ENCODE data around the gene CCIN.
A peak's percentile ranks its signal among the peaks of the same experiment; 100 is the strongest.
"Not testable (repeated sequence)": the region's sequence is repeated elsewhere in the genome, so short reads cannot be mapped to it uniquely, and the experiment has no call there.

CCIN gene

DNA sequence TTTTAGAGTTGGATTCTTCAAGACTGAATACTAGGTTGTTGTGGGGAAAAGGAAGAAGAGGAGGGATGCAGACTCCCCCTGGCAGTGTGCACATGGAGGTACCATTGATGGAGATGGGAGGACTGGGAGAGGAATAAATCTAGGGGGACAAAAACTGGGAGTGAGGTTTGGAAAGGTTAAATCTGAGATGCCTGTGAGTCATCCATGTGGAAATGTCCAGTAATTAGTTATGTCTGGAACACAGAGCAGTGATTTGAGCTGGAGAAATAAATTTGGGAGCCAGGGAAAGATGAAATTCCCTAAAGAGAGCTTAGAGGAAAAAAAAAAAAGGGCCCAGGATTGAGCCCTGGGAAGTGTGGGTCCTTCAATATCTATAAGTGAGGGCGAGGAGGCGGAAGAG, 8.0 kb upstream of the CCIN start:
- FAIRE-seq = no peak

DNA sequence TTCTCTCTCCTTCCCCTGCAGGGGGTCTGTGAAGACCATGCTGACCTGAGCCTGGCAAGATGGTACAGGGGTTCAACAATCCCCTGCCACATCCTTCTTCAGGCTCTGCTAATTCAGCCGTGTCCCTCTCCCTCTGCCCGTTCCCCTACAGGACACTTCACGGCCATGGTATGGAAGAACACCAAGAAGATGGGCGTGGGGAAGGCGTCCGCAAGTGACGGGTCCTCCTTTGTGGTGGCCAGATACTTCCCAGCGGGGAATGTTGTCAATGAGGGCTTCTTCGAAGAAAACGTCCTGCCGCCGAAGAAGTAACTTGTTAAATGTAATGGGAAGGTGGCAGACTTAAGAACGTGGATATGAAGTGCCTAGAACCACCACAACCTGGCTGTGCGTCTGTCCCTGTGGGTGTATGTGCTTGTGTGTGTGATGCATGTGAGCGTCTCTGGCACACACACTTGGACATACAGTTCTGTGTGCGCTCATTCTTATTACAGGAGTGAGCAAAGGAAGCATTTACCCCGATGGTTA, 6.9 kb upstream of the CCIN start:
- no peak for FAIRE-seq

DNA sequence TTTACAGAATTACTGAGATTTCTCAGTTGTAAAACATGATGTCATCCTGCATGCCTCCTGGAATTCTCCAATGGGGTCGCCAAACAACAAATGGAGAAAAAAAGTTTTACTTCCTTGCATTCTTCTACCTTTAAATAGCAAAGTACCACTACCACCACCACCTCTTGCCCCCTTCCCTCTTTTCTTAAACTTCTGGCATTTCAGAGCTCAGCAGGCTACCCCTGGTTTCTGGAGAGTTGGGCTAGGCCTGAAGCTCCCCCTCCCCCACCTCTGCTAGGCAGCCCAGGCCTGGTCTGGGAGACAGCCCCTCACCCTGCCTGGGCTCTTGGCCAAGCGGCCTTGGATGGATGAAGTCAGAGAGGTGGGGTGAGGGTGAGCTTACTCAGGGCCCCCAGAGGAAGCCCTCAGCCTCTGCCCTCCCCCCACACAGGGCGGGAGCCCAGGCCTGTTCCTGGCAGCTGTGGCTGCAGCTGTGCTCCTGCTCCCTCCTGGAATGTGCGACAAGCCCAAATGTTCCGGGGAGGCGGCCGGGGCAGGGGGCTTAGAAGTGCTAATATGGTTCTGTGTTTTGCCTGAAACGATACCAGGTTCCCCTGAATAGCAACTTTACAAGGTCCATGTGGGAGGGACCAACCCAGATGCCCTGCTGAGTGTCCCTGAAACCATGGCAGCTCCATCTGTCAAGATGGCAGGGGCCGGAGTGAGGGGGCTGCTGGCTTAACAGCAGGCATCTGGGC, 6.0 kb upstream of the CCIN start:
- FAIRE-seq = no peak

DNA sequence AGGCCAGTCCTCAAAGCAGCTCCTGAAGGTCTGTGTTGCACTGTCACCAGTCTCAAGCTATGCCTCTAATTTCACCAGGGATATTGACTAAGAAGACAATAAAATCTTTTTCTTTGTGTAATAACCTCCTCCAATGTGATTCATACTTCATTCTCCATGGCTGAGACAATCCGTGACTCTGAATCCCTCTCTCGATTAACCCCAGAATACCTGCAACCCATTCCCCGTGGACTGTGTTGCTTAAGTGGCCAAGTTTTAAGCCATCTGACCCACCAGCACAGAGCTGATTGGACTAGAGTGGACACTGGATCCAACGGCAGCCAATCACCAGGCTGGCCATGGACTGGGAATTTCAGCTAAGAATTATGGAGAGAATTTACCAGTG, 5.4 kb upstream of the CCIN start:
- FAIRE-seq = no peak

DNA sequence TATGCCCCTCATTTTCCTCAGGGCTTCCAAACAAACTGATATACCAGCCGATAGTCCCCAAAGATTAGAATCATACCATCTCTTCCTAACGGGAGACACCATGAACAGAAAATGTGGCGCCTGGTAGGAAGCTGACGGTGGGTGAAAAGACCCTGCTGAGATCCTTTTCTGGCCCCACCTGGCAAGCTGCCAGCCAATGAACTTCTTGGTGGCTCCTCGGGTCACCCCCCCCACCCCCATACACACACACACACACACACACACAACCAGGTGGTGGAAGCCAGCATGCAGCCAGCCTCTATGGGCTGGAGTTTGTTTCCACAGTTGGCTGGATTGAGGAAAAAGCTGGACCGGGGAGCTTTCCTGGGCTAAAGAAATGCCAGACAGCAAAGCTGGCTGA, 4.8 kb upstream of the CCIN start:
- no peak for FAIRE-seq

DNA sequence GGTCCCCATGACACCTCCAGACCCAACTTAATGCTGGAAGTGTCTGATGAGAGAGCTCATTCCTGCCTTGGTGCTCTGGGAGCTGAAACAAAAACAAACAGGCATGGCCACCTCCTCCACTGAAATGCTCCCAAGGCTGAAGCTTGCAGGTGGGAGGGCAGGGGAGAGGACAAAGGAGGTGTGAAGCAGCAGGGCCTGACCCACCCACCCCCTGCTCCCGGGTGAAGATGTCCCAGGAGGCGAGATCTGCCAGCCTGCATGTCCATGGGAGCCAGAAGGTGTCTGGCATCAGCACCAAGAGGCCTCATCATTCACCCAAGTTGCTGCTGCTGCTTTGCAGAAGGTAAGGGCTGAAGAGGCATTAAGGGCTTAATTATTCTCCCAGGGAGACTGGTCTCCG, 4.2 kb upstream of the CCIN start:
- no peak for FAIRE-seq

DNA sequence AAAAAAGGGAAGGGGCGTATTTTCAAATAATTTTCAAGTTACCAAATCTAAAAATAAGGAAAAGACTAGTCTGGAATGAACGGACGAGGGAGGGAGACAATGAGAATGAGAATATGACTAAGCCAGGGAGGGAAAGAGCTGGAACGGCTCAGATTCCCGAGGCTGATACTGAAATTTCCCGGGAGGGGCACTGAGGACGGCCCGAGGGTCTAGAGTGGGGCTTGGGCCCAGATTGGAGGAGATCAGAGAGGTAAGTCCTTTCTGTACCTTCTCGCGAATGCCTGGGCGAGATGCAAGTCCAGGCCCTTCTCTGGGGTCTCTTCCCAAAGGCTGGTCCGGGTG, 3.4 kb upstream of the CCIN start:
- no peak for FAIRE-seq

DNA sequence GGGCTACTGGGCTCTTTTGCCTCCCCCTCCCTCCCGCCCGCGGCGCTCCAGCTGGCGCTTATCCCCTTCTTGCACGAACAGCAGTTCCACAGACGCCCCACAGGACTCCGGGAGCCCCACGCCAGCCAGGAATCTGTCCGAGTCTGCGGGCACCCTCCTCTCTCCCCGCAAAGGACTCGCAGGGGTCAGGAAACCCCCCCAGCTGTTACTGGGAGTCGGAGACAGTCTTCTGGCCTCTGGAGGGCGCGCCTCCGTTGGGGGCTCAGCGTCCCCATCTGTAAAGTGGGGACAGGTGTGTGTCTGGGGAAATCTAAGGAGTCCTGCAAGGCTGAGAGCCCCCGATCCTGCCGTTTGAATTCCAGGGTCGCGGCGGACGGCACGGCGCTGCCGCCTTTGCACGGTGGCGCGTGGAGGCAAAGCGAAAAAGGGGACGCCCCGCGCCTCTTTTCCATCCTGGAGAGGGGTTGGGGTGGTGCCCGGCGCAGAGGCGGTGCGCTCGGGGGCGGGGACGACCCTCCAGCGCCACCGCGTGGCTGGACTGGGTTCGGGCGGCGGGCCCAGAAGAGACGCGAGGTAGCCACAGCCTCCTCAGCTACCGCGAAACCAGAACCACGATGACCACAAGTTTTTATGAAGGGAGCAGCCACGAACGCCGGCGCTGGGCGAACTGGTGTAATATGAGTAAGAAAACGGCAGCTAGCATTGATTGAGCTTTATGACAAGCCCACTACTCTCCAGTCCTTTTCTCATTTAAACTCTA, 2.8 kb upstream of the CCIN start:
- FAIRE-seq = no peak

DNA sequence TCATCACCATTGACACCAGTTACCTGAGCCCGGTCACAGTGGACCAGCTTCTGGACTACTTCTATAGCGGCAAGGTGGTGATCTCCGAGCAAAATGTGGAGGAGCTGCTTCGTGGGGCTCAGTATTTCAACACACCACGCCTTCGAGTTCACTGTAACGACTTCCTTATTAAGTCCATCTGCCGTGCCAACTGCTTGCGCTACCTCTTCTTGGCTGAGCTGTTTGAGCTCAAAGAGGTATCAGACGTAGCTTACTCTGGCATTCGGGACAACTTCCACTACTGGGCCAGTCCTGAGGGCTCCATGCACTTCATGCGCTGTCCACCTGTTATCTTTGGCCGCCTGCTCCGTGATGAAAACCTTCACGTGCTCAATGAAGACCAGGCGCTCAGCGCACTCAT, 520 bp downstream of the CCIN start:
- no peak for FAIRE-seq

DNA sequence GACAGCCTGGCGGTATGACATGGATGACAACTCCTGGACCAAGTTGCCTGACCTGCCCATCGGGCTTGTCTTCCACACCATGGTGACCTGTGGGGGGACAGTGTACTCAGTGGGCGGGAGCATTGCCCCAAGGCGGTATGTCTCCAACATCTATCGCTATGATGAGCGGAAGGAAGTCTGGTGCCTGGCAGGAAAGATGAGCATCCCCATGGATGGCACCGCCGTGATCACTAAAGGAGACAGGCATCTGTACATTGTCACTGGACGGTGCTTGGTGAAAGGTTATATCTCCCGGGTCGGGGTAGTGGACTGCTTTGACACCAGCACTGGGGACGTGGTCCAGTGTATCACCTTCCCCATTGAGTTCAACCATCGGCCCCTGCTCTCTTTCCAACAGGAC, 1.3 kb downstream of the CCIN start:
- FAIRE-seq = no peak

DNA sequence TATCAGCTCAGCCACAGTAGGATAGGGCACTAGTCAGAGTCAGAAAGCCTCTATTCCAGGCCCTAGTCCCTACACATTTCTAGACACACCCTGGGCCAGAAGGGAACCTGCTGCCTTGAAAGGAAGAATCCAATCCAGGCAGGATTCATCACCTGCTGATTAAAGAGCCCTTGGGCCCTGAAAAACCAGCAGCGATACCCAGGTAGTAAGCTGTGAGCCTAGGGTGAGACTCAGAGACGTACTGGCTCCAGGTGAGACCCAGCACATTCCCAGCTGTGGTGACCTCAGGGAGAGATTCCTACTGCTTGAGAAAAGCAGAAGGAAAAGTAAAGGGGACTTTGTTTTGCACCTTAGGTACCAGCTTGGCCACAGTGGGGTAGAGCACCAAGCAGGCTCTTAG, 4.7 kb downstream of the CCIN start:
- no peak for FAIRE-seq

DNA sequence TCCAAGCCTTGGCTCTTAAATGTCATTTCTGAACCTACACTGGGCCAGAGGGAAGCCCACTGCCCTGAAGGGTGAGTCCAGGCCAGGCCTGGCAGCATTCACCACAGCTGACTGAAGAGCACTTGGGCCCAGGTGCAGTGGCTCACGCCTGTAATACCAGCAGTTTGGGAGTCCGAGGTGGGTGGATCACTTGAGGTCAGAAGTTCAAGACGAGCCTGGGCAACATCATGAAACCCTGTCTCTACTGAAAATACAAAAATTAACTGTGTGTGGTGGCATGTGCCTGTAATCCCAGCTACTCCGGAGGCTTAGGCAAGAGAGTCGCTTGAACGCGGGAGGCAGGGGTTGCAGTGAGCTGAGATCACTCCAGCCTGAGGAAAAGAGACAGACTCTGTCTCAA, 5.1 kb downstream of the CCIN start:
- no peak for FAIRE-seq

DNA sequence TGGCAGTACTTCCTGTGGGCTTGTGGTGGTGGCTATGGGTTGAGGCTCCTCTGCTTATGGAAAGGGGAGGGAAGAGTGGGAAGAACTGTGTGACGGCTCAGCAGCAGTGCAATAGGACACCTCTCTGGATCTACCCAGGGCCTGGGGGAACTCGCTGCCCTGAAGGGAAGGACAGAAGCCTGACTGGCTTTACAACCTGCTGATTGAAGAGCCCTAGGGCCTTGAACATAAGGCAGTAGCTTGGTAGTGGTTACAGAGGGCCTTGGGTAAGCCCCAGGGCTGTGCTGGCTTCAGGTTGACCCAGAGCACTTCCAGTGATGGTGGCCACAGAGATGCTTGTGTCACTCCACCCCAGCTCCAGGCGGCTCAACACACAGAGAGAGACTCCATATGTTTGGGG, 5.5 kb downstream of the CCIN start:
- no peak for FAIRE-seq

DNA sequence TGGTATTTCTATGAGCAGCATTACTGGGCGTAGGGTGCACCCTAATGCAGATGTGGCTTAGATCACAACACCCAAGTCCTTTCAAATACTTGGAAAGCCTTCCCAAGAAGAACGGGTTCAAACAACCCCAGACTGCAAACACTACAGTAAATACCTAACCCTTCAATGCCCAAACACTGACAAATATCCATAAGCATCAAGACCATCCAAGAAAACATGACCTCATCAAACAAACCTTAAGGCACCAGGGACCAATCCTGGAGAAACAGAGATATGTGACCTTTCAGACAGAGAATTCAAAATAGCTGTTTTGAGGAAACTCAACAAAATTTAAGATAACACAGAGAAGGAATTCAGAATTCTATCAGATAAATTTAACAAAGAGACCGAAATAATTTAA, 6.0 kb downstream of the CCIN start:
- FAIRE-seq = not testable (repeated sequence)

DNA sequence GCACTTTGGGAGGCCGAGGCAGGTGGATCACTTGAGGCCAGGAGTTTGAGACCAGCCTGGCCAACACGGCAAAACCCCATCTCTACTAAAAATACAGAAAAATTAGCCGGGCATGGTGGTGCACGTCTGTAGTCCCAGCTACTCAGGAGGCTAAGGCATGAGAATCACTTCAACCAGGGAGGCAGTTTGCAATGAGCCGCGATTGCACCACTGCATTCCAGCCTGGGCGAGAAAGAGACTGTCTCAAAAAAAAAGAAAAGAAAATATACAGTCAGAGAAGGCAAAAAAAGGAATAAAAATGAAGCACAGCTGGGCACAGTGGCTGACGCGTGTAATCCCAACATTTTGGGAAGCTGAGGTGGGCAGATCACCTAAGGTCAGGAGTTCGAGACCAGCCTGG, 7.3 kb downstream of the CCIN start:
- FAIRE-seq = not testable (repeated sequence)

DNA sequence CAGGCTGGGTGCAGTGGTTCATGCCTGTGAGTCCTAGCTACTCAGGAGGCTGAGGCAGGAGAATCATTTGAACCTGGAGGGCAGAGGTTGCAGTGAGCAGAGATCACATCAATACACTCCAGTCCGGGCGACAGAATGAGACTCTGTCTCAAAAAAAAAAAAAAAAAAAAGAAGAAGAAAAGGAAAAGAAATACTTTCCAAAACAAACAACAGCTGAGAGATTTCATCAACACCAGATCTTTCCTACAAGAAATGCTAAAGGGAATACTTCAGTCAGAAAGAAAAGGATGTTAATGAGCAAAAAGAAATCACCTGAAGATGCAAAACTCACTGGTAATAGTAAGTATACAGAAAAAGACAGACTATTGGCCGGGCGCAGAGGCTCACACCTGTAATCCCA, 8.4 kb downstream of the CCIN start:
- no peak for FAIRE-seq

DNA sequence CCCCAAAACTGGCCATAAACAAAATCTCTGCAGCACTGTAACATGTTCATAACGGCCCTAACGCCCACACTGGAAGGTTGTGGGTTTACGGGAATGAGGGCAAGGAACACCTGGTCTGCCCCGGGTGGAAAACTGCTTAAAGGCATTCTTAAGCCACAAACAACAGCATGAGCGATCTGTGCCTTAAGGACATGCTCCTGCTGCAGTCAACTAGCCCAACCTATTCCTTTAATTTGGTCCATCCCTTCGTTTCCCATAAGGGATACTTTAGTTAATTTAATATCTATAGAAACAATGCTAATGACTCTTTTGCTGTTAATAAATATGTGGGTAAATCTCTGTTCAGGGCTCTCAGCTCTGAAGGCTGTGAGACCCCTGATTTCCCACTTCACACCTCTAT, 11.1 kb downstream of the CCIN start:
- not testable (repeated sequence) for FAIRE-seq

DNA sequence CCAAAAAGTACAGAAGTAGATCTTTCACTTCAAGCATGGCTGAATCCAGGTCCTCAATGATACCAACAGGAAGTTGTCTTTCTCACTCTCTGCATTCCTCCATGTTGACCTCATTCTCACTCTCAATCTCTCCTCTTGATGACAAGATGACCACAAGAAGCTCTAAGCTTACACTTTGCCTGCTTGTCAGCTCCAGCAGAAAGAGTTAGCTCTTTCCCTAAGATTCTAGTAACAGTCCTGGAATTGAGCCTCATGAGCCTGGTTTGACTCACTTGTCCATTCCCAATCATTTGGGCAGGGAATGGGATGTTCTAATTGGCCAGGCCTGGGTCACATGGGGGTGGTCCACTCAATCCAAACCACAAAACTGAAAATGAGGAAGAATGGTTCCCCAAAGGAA, 18.2 kb downstream of the CCIN start:
- FAIRE-seq = no peak

DNA sequence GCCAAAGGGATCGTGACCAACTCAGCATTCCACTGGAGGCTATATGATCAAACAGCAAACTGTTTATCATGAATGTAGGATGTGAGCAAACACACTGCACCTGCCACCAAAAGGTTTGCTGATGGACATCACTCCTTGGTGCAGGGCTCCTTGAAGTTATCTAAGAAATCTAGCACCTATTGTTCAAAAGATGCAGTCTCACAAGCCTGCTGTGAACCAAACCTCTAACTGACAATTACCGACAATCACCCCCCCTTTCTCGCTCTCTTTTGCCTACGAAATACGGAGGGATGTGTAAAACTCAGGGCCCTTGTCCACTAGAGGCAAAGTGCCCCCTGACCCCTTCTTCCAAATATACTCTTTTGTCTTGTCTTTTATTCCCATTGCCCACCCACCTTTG, 19.0 kb downstream of the CCIN start:
- FAIRE-seq = no peak

DNA sequence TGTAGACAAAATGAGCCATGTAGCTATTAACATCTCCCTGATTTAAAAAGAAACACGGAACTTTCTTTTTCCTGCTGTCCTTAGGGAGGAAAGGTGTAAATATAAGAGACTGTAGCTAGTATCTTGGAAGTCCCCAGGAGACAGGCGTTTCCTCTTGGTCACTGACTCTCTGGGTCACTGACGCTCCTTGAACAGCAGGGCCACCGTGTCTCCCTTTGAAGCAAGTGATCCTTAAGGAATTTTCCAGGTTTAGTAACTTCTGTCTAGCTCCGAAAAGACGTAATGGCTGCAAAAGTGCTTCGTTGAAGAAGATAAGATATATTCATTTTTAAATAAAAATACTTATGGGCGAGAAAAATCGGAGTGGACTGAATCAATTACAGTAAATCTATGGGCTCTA, 20.8 kb downstream of the CCIN start:
- no peak for FAIRE-seq

DNA sequence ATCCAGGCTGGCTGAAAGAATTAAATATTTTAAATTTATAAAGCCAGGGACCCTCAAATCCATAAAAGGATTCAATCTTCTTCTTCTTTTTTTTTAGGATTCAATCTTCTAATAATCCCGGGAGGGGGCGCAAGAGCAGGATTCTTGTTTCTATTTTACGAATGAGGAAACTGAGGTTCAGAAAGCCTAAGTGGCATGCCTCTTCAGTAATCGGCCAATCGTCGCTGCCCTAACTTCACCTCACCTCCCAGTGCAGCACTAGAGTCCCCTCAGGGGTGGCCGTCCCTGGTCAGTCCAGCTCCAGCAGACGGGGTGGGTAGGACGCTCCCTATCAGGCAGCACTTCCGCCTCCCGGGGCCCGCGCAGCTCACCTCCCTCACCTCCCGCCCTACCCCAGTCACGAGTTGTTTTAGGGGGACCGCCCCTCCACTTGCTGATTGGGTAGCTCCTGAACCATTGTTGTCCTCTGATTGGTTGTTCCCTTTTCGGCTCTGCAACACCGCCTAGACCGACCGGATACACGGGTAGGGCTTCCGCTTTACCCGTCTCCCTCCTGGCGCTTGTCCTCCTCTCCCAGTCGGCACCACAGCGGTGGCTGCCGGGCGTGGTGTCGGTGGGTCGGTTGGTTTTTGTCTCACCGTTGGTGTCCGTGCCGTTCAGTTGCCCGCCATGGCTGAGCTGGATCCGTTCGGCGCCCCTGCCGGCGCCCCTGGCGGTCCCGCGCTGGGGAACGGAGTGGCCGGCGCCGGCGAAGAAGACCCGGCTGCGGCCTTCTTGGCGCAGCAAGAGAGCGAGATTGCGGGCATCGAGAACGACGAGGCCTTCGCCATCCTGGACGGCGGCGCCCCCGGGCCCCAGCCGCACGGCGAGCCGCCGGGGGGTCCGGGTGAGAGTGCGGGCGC, 21.5 kb downstream of the CCIN start, which contains the start of gene CLTA:
CLTA (plus strand) TSS at position 534 of the 902 bp plus-strand sequence; CDS start at position 670, 136 bp downstream.
- peak; percentile 97 for FAIRE-seq

DNA sequence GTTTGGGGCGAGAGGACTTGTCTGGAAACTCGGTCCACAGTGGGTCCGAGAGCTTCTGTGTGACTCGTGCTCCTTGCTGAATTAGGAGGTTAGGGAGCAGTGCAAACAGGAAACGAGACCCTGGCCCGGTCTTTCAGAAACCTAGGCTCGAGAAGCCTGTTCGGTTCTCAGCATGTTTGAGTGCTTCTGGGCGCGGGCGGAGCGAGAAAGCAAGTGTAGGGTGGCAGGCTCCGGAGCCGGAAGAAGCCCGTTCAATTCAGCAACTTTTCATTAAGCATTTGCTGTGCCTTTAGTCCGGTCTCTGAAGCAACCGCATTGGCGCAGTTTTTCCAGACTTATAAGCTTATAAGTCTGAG, 22.1 kb downstream of the CCIN start:
- no peak for FAIRE-seq

DNA sequence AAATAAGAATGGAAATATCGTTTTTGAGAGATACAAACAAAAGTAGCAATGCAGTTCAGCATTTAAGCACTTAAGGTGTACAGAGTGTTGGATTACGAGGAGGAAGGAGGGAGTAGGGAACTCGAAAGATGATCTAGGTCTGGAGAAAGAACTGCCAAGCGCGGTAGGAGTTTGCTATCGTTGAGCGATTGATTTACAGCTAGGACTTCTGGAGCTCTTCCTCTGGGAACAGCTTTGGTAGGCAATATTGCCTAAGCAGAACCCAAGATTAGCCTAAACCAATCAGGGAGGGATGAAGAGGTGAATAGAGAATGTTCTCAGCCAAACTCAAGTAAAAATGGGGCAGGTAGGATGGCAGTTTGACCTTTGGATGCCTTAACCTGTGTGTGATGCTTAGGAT, 22.5 kb downstream of the CCIN start:
- no peak for FAIRE-seq

DNA sequence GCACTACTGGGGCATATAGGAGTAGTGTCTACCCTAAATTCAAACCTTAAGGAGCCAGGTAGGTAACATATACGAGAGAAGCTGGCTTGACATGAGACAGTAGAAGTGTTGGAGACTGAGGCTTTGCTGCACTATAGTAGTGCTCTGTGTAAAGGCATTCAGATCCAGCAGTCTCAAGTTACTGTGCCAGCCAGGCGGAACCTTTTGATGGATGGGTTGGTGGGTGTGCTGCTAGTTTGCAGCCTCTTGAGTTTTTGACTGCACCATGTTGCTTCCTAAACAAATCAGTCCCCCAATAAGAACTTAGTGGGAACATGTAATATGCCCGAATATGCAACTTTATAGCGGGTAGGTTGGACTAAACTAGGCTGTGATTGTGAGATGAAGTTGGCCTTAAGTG, 23.0 kb downstream of the CCIN start:
- no peak for FAIRE-seq

Measured in G401.6 (cell line).